Measurements from ENCODE around the gene CST2.

GRCh38 chr20:23874747-23875146, 48.2 kb upstream of the CST2 start:
- no peak for TF ChIP-seq EZH2 (IDR thresholded peaks at IDR 0.05)
- TF ChIP-seq CTCF (IDR thresholded peaks at IDR 0.05) = no peak
- no peak for TF ChIP-seq EZH2phosphoT487 (IDR thresholded peaks at IDR 0.05)

Data from neural progenitor cell (in vitro differentiated cells).